ENCODE measurements around the gene OBSCN. TPM values are rescaled to one million over a fixed set of nuclear protein-coding genes. Genes with fewer than 3 reads are reported as not detected.

Gene OBSCN
- total and polyA plus RNA-seq, 2 of the 13 experiments (the other 11 are each of a cell fraction or from before 2014, with no cell fraction given), result 0.20 TPM

DNA sequence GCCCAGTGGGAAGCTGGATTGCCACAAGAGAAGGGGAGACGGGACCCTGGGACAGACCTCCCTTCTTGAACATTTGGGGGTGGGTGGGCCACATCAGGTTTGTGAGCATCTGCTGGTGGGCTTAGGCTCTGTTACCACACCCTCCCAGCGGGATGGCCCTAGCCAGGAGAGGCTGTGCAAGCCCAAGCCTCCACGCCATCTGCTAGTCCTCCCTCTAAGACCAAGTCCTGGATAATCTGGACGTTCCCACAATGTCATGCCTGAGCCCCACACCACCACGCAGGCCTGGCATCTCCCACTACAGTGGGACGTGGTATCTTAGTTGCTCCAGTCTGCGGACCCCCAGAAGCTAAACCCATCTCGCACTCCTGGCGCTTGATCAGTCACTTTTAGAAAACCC is 46.0 kb upstream of the OBSCN start:
- ChIA-PET POLR2A (no interaction called here), CTCF (ENCODE audit: low intra/inter-chr PET ratio, low total read pairs) (no interaction called here)
- intact Hi-C loops (cut with micrococcal nuclease; ENCODE audit: unreplicated experiment) (no loop called here), in situ Hi-C loops (cut with HindIII; ENCODE audit: extremely low pct_ligation_motif_present, low pct_unique_long_range_greater_than_20kb) (no loop called here)
- no peak overlapping the region for H3K4me3 ChIP-seq (replicated peaks in 1 of 3; ENCODE audit: insufficient read depth in 1 of 3, low read depth in 2 of 3, low read length in 3 of 3)
- H3K79me2 ChIP-seq (ENCODE audit: insufficient read depth, low read length), result peaks cover 3% of the 10 kb centered on the region
- H3K27me3 ChIP-seq (ENCODE audit: control insufficient read depth in 1 of 2, insufficient read depth in 2 of 2, low read length in 2 of 2), result no peaks in the 10 kb centered on the region; a peak in 1 of 5 replicates
- no peak for ATAC-seq
- no peak overlapping the region for H2AFZ ChIP-seq (ENCODE audit: low read length)
- H3K4me1 ChIP-seq (ENCODE audit: insufficient read depth, low read length), result peaks cover 59% of the 10 kb centered on the region
- H3K27ac ChIP-seq (ENCODE audit: extremely low read length, insufficient read depth, low read length), result no peak overlapping the region
- no TSS peak for BruUV-seq (replicated peaks)
- WGBS (ENCODE audit: low lambda C conversion rate), result 70% methylated on average over 7 of the region's 9 CpGs
- H3K36me3 ChIP-seq (replicated peaks in 1 of 2; ENCODE audit: control insufficient read depth in 1 of 2, insufficient read depth in 2 of 2, low read length in 2 of 2), result no peaks in the 10 kb centered on the region
- TF ChIP-seq, protein P1, sequence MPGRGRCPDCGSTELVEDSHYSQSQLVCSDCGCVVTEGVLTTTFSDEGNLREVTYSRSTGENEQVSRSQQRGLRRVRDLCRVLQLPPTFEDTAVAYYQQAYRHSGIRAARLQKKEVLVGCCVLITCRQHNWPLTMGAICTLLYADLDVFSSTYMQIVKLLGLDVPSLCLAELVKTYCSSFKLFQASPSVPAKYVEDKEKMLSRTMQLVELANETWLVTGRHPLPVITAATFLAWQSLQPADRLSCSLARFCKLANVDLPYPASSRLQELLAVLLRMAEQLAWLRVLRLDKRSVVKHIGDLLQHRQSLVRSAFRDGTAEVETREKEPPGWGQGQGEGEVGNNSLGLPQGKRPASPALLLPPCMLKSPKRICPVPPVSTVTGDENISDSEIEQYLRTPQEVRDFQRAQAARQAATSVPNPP (CRISPR knock-in tag; IDR thresholded peaks at IDR 0.05), result no peak
- TF ChIP-seq, protein P2, sequence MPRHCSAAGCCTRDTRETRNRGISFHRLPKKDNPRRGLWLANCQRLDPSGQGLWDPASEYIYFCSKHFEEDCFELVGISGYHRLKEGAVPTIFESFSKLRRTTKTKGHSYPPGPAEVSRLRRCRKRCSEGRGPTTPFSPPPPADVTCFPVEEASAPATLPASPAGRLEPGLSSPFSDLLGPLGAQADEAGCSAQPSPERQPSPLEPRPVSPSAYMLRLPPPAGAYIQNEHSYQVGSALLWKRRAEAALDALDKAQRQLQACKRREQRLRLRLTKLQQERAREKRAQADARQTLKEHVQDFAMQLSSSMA (CRISPR knock-in tag; IDR thresholded peaks at IDR 0.05), result no peak
- TF ChIP-seq SIX4 (CRISPR knock-in tag; IDR thresholded peaks at IDR 0.05), result no peak
- TF ChIP-seq, protein P3, sequence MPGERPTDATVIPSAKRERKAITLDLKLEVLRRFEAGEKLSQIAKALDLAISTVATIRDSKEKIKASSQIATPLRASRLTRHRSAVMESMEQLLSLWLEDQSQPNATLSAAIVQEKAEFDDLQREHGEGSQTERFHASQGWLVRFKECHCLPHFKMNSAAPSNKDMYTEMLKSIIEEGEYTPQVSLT (CRISPR knock-in tag; IDR thresholded peaks at IDR 0.05; ENCODE audit: borderline replicate concordance, low read depth), result no peak
- no peak for TF ChIP-seq SETDB1 (CRISPR knock-in tag; IDR thresholded peaks at IDR 0.05; ENCODE audit: borderline replicate concordance)
- TF ChIP-seq, protein P4, sequence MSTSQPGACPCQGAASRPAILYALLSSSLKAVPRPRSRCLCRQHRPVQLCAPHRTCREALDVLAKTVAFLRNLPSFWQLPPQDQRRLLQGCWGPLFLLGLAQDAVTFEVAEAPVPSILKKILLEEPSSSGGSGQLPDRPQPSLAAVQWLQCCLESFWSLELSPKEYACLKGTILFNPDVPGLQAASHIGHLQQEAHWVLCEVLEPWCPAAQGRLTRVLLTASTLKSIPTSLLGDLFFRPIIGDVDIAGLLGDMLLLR (CRISPR knock-in tag; IDR thresholded peaks at IDR 0.05), result no peak
- TF ChIP-seq, protein P5, sequence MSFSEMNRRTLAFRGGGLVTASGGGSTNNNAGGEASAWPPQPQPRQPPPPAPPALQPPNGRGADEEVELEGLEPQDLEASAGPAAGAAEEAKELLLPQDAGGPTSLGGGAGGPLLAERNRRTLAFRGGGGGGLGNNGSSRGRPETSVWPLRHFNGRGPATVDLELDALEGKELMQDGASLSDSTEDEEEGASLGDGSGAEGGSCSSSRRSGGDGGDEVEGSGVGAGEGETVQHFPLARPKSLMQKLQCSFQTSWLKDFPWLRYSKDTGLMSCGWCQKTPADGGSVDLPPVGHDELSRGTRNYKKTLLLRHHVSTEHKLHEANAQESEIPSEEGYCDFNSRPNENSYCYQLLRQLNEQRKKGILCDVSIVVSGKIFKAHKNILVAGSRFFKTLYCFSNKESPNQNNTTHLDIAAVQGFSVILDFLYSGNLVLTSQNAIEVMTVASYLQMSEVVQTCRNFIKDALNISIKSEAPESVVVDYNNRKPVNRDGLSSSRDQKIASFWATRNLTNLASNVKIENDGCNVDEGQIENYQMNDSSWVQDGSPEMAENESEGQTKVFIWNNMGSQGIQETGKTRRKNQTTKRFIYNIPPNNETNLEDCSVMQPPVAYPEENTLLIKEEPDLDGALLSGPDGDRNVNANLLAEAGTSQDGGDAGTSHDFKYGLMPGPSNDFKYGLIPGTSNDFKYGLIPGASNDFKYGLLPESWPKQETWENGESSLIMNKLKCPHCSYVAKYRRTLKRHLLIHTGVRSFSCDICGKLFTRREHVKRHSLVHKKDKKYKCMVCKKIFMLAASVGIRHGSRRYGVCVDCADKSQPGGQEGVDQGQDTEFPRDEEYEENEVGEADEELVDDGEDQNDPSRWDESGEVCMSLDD (CRISPR knock-in tag; IDR thresholded peaks at IDR 0.05; ENCODE audit: borderline replicate concordance), result no peak
- no peak for TF ChIP-seq JARID2 (CRISPR knock-in tag; IDR thresholded peaks at IDR 0.05; ENCODE audit: insufficient replicate concordance)
- no peak for TF ChIP-seq HNF4A (CRISPR knock-in tag; IDR thresholded peaks at IDR 0.05)
- no peak for FAIRE-seq
- no peaks in the 10 kb centered on the region for H3K9me3 ChIP-seq (ENCODE audit: low read length)
- H4K20me1 ChIP-seq (ENCODE audit: insufficient read depth, low read length), result no peaks in the 10 kb centered on the region
- 0 out of 2 replicates have a peak overlapping the region, but pooled peaks have one; percentile 21 for H3K4me2 ChIP-seq (ENCODE audit: low read depth, low read length)
- H3K9ac ChIP-seq (ENCODE audit: insufficient read depth, low read depth, low read length), result no peak overlapping the region
- no peak for DNase-seq (ENCODE audit: low spot score)
